Panc1 (cell line): ENCODE data around the gene KAZALD1. TPM values are rescaled to one million over a fixed set of nuclear protein-coding genes. Genes with fewer than 3 reads are reported as not detected.

Experiments used
- ATAC-seq: fragments of 200-7000 bp; cut with Tn5 transposase; 2 replicates; pipeline ENCODE4 v1.9.1; 2020; ENCODE audit warnings: mild to moderate bottlenecking, moderate library complexity
- BruUV-seq: library from RNA; stranded (reverse); fragments of 400-500 nt; replicated peaks from 2 replicates; lab custom pipeline; 2021; lab: Mats Ljungman, UMichigan
- CTCF ChIA-PET: fragments of 300-600 bp; sonication (Branson Sonifier 250); formaldehyde crosslinking; loops from one replicate; lab custom pipeline; 2022; ENCODE audit warnings: antibody characterized with exemption; lab: Charles Lee
- POLR2A ChIA-PET: fragments of 300-600 bp; sonication (Branson Sonifier 250); formaldehyde crosslinking; loops from one replicate; lab custom pipeline; 2022; ENCODE audit warnings: antibody characterized with exemption; lab: Charles Lee
- DNase-seq: peaks from one replicate; pipeline ENCODE4 v3.0.0-alpha.2; 2010; ENCODE audit warnings: low read depth, low spot score
- H3K27ac ChIP-seq: 2 replicates; pipeline ENCODE4 v1.5.1; 2011; ENCODE audit warnings: mild to moderate bottlenecking, low read length, inconsistent platforms
- H3K27me3 ChIP-seq: fragments of 200-500 bp; sonication (Bioruptor generic); 2 replicates; pipeline ENCODE4 v1.6.0; 2014; ENCODE audit warnings: low read length, inconsistent platforms; ENCODE audit not compliant: control insufficient read depth, insufficient read depth
- H3K36me3 ChIP-seq: fragments of 200-500 bp; sonication (Bioruptor generic); 2 replicates; pipeline ENCODE4 v1.5.1; 2014; ENCODE audit warnings: inconsistent platforms, mild to moderate bottlenecking, low read length, moderate library complexity; ENCODE audit not compliant: control insufficient read depth, insufficient read depth
- H3K4me1 ChIP-seq: 2 replicates; pipeline ENCODE4 v1.5.1; 2011; ENCODE audit warnings: inconsistent platforms, mild to moderate bottlenecking, low read length, moderate library complexity; ENCODE audit not compliant: control insufficient read depth, insufficient read depth
- H3K4me3 ChIP-seq, 2 experiments: 2 replicates each; pipeline ENCODE4 v1.5.1; 2011 to 2012; ENCODE audit warnings: low read depth in 2 of 2, low read length in 2 of 2, mild to moderate bottlenecking in 2 of 2, inconsistent platforms in 1 of 2, moderate library complexity in 1 of 2
- H3K9me3 ChIP-seq: fragments of 200-500 bp; sonication (Bioruptor generic); 2 replicates; pipeline ENCODE4 v1.5.1; 2014; ENCODE audit warnings: low read depth, mild to moderate bottlenecking, inconsistent platforms, low read length, moderate library complexity; ENCODE audit not compliant: control insufficient read depth, insufficient read depth
- POLR2AphosphoS5 ChIP-seq: IDR thresholded peaks from 2 replicates; pipeline ENCODE4 v1.6.1; 2012; ENCODE audit warnings: mild to moderate bottlenecking, low read depth, low read length, moderate library complexity
- SIN3A ChIP-seq: IDR thresholded peaks from 2 replicates; pipeline ENCODE4 v1.6.1; 2012; ENCODE audit warnings: low read depth, mild to moderate bottlenecking, low read length, moderate library complexity, borderline replicate concordance; ENCODE audit not compliant: insufficient read depth
- TCF7L2 ChIP-seq: IDR thresholded peaks from 2 replicates; pipeline ENCODE4 v1.6.1; 2011; ENCODE audit warnings: mild to moderate bottlenecking, low read depth, low read length, inconsistent platforms
- in situ Hi-C: cut with HindIII; loops from 2 replicates; pipeline ENCODE4 v1.10.0; 2016; ENCODE audit warnings: low sequenced_read_pairs, low pct_unique_long_range_greater_than_20kb
- intact Hi-C: fragments of 100-400 bp; cut with micrococcal nuclease; formaldehyde crosslinking; loops from one replicate; pipeline ENCODE4 v1.10.0; 2022; ENCODE audit not compliant: unreplicated experiment
- total RNA-seq: library from RNA; stranded (reverse); gene quantifications from one replicate; pipeline ENCODE4 v1.2.1, GENCODE V29; 2021; ENCODE audit not compliant: unreplicated experiment
- TF ChIP-seq, protein P1 (sequence below): fragments of 450-650 bp; IDR thresholded peaks from 2 replicates; pipeline ENCODE4 v1.5.1; 2017; ENCODE audit warnings: mild to moderate bottlenecking
- TF ChIP-seq, protein P2 (sequence below), 2 experiments: IDR thresholded peaks; 2 replicates each; pipeline ENCODE4 v1.6.1; 2011 to 2012; ENCODE audit warnings: low read depth in 2 of 2, control low read depth in 1 of 2, low read length in 1 of 2, mild to moderate bottlenecking in 1 of 2, moderate library complexity in 1 of 2; ENCODE audit not compliant: insufficient read depth in 1 of 2

KAZALD1 gene
- total RNA-seq, 1 experiment from 2014 or later = 21.2 TPM

DNA sequence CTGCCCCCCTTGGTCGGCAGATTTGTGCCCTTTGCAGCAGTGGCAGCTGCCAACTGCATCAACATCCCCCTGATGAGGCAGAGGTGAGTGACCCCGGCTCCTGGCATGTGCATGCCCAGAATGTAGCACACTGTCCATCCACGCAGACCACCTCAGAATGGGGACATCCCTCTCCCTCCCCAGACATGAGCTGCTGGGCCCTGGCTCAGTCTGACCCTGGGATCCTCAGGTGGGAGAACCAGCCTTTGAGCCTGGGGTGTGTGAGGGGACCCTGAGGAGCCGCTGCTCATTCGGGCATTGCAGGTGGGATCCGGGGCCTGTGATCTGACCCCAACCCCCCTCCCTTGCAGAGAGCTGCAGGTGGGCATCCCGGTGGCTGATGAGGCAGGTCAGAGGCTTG, 25.1 kb upstream of the KAZALD1 start:
- intact Hi-C loops = no loop called here
- POLR2A ChIA-PET = no interaction called here

DNA sequence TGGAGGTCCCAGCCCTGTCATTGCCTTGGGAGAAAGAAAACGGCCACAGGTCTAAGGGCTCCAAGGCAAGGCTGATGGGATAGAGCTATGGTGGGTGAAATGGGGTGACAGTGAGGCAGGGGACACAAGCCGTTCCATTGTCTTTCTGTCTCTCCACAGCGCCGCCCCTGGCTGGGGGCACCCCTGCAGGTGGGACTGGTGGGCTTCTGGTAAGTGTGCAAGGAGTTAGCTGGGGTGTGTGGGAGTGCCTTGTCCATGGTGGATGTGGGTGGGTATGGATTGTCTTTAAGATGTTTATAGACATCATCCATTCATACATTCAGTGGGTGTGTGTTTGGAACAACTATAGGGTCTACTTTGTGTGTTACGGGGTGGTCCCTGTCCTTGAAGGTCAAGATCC, 23.3 kb upstream of the KAZALD1 start:
- POLR2A ChIA-PET = no interaction called here
- CTCF ChIA-PET = interaction anchor here (0.8 to 1.5 kb wide), 2 partner anchors 13 to 104 kb away, joined by 3 to 5 read pairs; no protein-coding TSS in a partner anchor

More for the DNA sequence above, 25.1 kb upstream of the KAZALD1 start:
- no TSS peak for BruUV-seq
- CTCF ChIA-PET = no interaction called here
- ATAC-seq (no peak), DNase-seq (no peak)
- no peak overlapping the region for H3K27ac ChIP-seq
- TF ChIP-seq POLR2AphosphoS5 = no peak
- TF ChIP-seq, protein P1, sequence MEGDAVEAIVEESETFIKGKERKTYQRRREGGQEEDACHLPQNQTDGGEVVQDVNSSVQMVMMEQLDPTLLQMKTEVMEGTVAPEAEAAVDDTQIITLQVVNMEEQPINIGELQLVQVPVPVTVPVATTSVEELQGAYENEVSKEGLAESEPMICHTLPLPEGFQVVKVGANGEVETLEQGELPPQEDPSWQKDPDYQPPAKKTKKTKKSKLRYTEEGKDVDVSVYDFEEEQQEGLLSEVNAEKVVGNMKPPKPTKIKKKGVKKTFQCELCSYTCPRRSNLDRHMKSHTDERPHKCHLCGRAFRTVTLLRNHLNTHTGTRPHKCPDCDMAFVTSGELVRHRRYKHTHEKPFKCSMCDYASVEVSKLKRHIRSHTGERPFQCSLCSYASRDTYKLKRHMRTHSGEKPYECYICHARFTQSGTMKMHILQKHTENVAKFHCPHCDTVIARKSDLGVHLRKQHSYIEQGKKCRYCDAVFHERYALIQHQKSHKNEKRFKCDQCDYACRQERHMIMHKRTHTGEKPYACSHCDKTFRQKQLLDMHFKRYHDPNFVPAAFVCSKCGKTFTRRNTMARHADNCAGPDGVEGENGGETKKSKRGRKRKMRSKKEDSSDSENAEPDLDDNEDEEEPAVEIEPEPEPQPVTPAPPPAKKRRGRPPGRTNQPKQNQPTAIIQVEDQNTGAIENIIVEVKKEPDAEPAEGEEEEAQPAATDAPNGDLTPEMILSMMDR = no peak
- TF ChIP-seq, protein P2, sequence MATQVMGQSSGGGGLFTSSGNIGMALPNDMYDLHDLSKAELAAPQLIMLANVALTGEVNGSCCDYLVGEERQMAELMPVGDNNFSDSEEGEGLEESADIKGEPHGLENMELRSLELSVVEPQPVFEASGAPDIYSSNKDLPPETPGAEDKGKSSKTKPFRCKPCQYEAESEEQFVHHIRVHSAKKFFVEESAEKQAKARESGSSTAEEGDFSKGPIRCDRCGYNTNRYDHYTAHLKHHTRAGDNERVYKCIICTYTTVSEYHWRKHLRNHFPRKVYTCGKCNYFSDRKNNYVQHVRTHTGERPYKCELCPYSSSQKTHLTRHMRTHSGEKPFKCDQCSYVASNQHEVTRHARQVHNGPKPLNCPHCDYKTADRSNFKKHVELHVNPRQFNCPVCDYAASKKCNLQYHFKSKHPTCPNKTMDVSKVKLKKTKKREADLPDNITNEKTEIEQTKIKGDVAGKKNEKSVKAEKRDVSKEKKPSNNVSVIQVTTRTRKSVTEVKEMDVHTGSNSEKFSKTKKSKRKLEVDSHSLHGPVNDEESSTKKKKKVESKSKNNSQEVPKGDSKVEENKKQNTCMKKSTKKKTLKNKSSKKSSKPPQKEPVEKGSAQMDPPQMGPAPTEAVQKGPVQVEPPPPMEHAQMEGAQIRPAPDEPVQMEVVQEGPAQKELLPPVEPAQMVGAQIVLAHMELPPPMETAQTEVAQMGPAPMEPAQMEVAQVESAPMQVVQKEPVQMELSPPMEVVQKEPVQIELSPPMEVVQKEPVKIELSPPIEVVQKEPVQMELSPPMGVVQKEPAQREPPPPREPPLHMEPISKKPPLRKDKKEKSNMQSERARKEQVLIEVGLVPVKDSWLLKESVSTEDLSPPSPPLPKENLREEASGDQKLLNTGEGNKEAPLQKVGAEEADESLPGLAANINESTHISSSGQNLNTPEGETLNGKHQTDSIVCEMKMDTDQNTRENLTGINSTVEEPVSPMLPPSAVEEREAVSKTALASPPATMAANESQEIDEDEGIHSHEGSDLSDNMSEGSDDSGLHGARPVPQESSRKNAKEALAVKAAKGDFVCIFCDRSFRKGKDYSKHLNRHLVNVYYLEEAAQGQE (IDR thresholded peaks at IDR 0.05; ENCODE audit: insufficient read depth in 1 of 2, low read depth in 2 of 2, low read length in 1 of 2) = no peak
- TF ChIP-seq TCF7L2 = no peak
- TF ChIP-seq SIN3A = no peak
- H3K36me3 ChIP-seq = no peaks in the 10 kb centered on the region; the same call in 1 of the 2 replicates
- H3K4me3 ChIP-seq = no peak overlapping the region
- in situ Hi-C loops = no loop called here
- H3K27me3 ChIP-seq = no peaks in the 10 kb centered on the region
- peaks cover 16% of the 10 kb centered on the region for H3K4me1 ChIP-seq
- H3K9me3 ChIP-seq = no peaks in the 10 kb centered on the region

More for the DNA sequence above, 23.3 kb upstream of the KAZALD1 start:
- BruUV-seq = no TSS peak
- no peak overlapping the region for H3K4me3 ChIP-seq
- no peak overlapping the region for H3K27ac ChIP-seq
- TF ChIP-seq SIN3A = no peak
- TF ChIP-seq, protein P1 = no peak
- no peak for TF ChIP-seq POLR2AphosphoS5
- TF ChIP-seq, protein P2 (IDR thresholded peaks at IDR 0.05; ENCODE audit: insufficient read depth in 1 of 2, low read depth in 2 of 2, low read length in 1 of 2) = no peak
- no peak for TF ChIP-seq TCF7L2
- ATAC-seq (no peak), DNase-seq (no peak)
- intact Hi-C loops = no loop called here
- in situ Hi-C loops = no loop called here
- H3K4me1 ChIP-seq = peaks cover 15% of the 10 kb centered on the region
- no peaks in the 10 kb centered on the region for H3K36me3 ChIP-seq
- H3K9me3 ChIP-seq = no peaks in the 10 kb centered on the region
- no peaks in the 10 kb centered on the region for H3K27me3 ChIP-seq
